ENCODE results near the gene POLRMT.

Gene POLRMT

GRCh38 chr19:646779-647565, 13.6 kb upstream of the POLRMT start:
- no peak for TF ChIP-seq ZNF274 (IDR thresholded peaks at IDR 0.05; ENCODE audit: low read depth, low read length)
- no peak overlapping the region for H3K4me3 ChIP-seq (ENCODE audit: low read length)

- TF ChIP-seq ZNF274 (IDR thresholded peaks at IDR 0.05; ENCODE audit: low read depth, low read length), result no peak
- no peak overlapping the region for H3K4me3 ChIP-seq (ENCODE audit: low read length)
These were observed 12.8 kb upstream of the POLRMT start for GRCh38 chr19:645912-646778.

DNA sequence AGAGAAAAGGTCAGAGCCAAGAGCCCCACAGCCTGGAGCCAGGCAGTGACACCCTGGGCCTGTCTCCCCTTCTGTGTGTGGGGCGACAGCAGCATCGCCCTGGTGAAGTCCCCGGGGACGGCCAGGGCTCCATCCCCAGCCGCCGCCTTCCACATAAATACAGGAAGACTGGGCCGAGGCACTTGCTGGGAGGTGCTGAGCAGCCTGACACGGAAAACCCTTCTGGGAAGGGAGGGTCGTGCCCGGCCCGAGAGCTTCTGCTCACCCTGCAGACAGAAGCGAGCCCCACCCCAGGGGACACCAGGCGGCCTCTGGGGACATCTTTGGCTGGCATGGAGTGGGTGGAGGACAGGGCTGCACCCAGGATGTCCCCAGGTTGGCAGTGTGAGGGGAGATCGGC, 11.5 kb upstream of the POLRMT start:
- no peak for TF ChIP-seq ZNF274 (IDR thresholded peaks at IDR 0.05; ENCODE audit: low read depth, low read length)
- H3K4me3 ChIP-seq (ENCODE audit: low read length), result no peak overlapping the region

GRCh38 chr19:644363-644762, 11.0 kb upstream of the POLRMT start:
- TF ChIP-seq ZNF274 (IDR thresholded peaks at IDR 0.05; ENCODE audit: low read depth, low read length), result no peak
- H3K4me3 ChIP-seq (ENCODE audit: low read length), result no peak overlapping the region

- no peak overlapping the region for H3K4me3 ChIP-seq (ENCODE audit: low read length)
- TF ChIP-seq ZNF274 (IDR thresholded peaks at IDR 0.05; ENCODE audit: low read depth, low read length), result no peak
These were observed 10.4 kb upstream of the POLRMT start for GRCh38 chr19:643736-644135.

GRCh38 chr19:642767-643727, 9.7 kb upstream of the POLRMT start:
- no peak overlapping the region for H3K4me3 ChIP-seq (ENCODE audit: low read length)
- TF ChIP-seq ZNF274 (IDR thresholded peaks at IDR 0.05; ENCODE audit: low read depth, low read length), result no peak

DNA sequence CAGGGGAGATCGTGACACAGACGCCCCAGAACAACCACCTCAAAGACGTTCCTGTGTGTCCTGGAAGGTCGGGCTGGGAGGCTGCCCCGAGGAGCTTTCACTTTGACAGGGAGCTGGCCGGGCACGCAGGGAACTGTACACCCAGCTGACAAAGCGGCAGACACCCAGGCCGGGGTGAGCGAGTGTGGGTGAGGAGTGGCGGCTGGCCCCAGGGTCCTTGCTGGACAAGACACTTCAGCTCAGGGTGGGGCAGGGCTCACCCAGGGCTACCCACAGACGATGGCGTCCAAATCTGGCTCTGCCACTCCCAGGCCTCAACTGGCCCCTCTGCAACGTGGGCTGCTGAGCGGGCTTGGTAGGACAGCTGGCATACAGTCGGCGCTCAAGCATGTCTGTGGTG, 8.4 kb upstream of the POLRMT start:
- TF ChIP-seq ZNF274 (IDR thresholded peaks at IDR 0.05; ENCODE audit: low read depth, low read length), result no peak
- H3K4me3 ChIP-seq (ENCODE audit: low read length), result no peak overlapping the region

GRCh38 chr19:640606-641189, 7.4 kb upstream of the POLRMT start:
- TF ChIP-seq ZNF274 (IDR thresholded peaks at IDR 0.05; ENCODE audit: low read depth, low read length), result no peak
- H3K4me3 ChIP-seq (ENCODE audit: low read length), result no peak overlapping the region

- TF ChIP-seq ZNF274 (IDR thresholded peaks at IDR 0.05; ENCODE audit: low read depth, low read length), result no peak
- no peak overlapping the region; the same call in 1 of the 2 replicates for H3K4me3 ChIP-seq (ENCODE audit: low read length)
These were observed 6.8 kb upstream of the POLRMT start for GRCh38 chr19:640161-640558.

GRCh38 chr19:639253-640160, 6.2 kb upstream of the POLRMT start, which contains the start of gene FGF22:
Gene FGF22 (plus strand): TSS chr19:639879. CDS start chr19:639926, 47 bp downstream.
- H3K4me3 ChIP-seq (ENCODE audit: low read length), result peak within 1 kb of the TSS; percentile 43; the same call in 1 of the 2 replicates
- no peak for TF ChIP-seq ZNF274 (IDR thresholded peaks at IDR 0.05; ENCODE audit: low read depth, low read length)

- no peak for TF ChIP-seq ZNF274 (IDR thresholded peaks at IDR 0.05; ENCODE audit: low read depth, low read length)
- no peak overlapping the region for H3K4me3 ChIP-seq (ENCODE audit: low read length)
These were observed 5.5 kb upstream of the POLRMT start for GRCh38 chr19:638906-639252.

DNA sequence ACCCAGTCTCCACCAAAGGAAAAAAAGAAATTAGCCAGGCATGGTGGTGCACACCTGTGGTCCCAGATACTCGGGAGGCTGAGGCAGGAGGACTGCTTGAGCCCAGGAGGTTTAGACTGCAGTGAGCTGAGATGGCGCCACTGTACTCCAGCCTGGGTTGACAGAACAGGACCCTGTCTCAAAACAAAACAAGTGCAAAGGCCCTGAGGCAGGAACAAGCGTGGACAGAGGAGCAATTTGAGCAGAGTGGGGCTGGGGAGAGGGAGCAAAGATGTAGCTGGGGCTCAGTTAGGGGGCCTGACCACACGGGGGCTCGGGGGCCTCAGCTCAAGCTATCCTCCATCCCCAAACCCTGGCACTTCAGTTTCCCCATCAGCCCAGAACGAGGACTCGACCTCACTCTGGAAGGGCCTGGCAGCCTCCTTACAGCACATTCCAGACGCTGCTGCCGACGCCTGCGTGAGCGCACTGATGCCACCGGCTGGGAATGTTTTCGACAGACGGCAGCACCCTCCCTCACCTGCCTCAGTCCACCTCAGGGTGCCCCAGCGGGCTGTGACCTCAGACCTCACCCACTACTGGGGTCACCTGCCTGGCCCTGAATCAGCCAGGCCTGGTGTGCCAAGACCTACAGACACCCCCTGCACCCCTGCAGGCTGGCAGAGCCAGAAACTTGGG, 1.8 kb upstream of the POLRMT start:
- H3K4me3 ChIP-seq (ENCODE audit: low read length), result no peak overlapping the region
- TF ChIP-seq ZNF274 (IDR thresholded peaks at IDR 0.05; ENCODE audit: low read depth, low read length), result no peak
